SU-DHL-6 (cell line): ENCODE measurements around the gene DYSF.

ENCODE experiments used
- H2AFZ ChIP-seq: fragments of 200-600 bp; sonication (generic); 2 replicates; pipeline ENCODE4 v1.6.1; 2014; ENCODE audit warnings: low read depth, mild to moderate bottlenecking, moderate library complexity, mixed read lengths, antibody characterized with exemption, low read length; ENCODE audit not compliant: severe bottlenecking
- H3F3A ChIP-seq: fragments of 200-600 bp; shearing (Covaris generic); 2 replicates; pipeline ENCODE4 v1.6.0; 2016; ENCODE audit warnings: antibody characterized with exemption, mild to moderate bottlenecking; ENCODE audit not compliant: insufficient read depth
- H3K27ac ChIP-seq: fragments of 200-600 bp; sonication (generic); 2 replicates; pipeline ENCODE4 v1.5.1; 2016; ENCODE audit warnings: low read depth, mild to moderate bottlenecking, low read length, moderate library complexity, mixed read lengths
- H3K27me3 ChIP-seq: fragments of 200-600 bp; sonication (generic), shearing (Covaris generic); 2 replicates; pipeline ENCODE4 v1.6.0; 2014; ENCODE audit warnings: mild to moderate bottlenecking, low read length
- H3K36me3 ChIP-seq: fragments of 200-600 bp; sonication (generic); 2 replicates; pipeline ENCODE4 v1.6.1; 2014; ENCODE audit warnings: mild to moderate bottlenecking, low read length, mixed read lengths
- H3K4me2 ChIP-seq: fragments of 300-600, 200-600 bp; shearing (Covaris generic), sonication (generic); 2 replicates; pipeline ENCODE4 v1.6.0; 2014; ENCODE audit warnings: low read length, low read depth, mild to moderate bottlenecking; ENCODE audit not compliant: poor library complexity, severe bottlenecking
- H3K4me3 ChIP-seq: fragments of 200-600 bp; sonication (generic); 2 replicates; pipeline ENCODE4 v1.5.1; 2014; ENCODE audit warnings: antibody characterized with exemption, low read length, mild to moderate bottlenecking, mixed read lengths; ENCODE audit not compliant: insufficient read depth, poor library complexity, severe bottlenecking
- H3K79me2 ChIP-seq: fragments of 200-600 bp; sonication (generic); 2 replicates; pipeline ENCODE4 v1.6.1; 2014; ENCODE audit warnings: mild to moderate bottlenecking, low read length, moderate library complexity; ENCODE audit not compliant: insufficient read depth
- H3K9ac ChIP-seq: fragments of 200-600 bp; sonication (generic); 2 replicates; pipeline ENCODE4 v1.7.0; 2014; ENCODE audit warnings: mild to moderate bottlenecking, low read length
- H3K9me2 ChIP-seq: fragments of 200-600 bp; sonication (generic); replicated peaks from 2 replicates; pipeline ENCODE4 v1.6.1; 2014; ENCODE audit warnings: low read length; ENCODE audit not compliant: insufficient read depth
- H3K9me3 ChIP-seq: fragments of 200-600 bp; sonication (generic); 2 replicates; pipeline ENCODE4 v1.6.1; 2014; ENCODE audit warnings: low read length, mixed read lengths; ENCODE audit not compliant: insufficient read depth
- H4K20me1 ChIP-seq: fragments of 200-600 bp; sonication (generic); 2 replicates; pipeline ENCODE4 v1.6.1; 2014; ENCODE audit warnings: low read depth, mild to moderate bottlenecking, antibody characterized with exemption, low read length, moderate library complexity, mixed read lengths
- CTCF ChIP-seq: fragments of 200-600 bp; sonication (generic); IDR thresholded peaks from one replicate; pipeline ENCODE4 v1.5.1; 2017; ENCODE audit warnings: antibody characterized with exemption, mild to moderate bottlenecking, low read length, moderate library complexity; ENCODE audit not compliant: insufficient read depth, poor library complexity, severe bottlenecking
- EZH2phosphoT487 ChIP-seq: fragments of 200-600 bp; sonication (generic), shearing (Covaris generic); conservative IDR thresholded peaks from 2 replicates; pipeline ENCODE4 v1.6.1; 2018; ENCODE audit warnings: mild to moderate bottlenecking, antibody characterized with exemption, low read length, moderate library complexity, mixed read lengths

The DYSF gene

GRCh38 chr2:71609441-71609840, 156.1 kb downstream of the DYSF start:
- Histone ChIP-seq H2AFZ (no peak overlapping the region), H3K9me3 (no peaks in the 10 kb centered on the region), H3K9me2 (no peaks in the 10 kb centered on the region), H3F3A (no peaks in the 10 kb centered on the region), H3K27ac (no peak overlapping the region), H3K4me3 (no peak overlapping the region), H4K20me1 (no peaks in the 10 kb centered on the region), H3K4me2 (no peak overlapping the region), H3K27me3 (no peaks in the 10 kb centered on the region), H3K9ac (no peak overlapping the region), H3K36me3 (no peaks in the 10 kb centered on the region), H3K79me2 (no peaks in the 10 kb centered on the region)
- TF ChIP-seq CTCF (no peak), EZH2phosphoT487 (no peak)

- H3K9me2 ChIP-seq, result no peaks in the 10 kb centered on the region
- no peak overlapping the region for H3K4me3 ChIP-seq
- H2AFZ ChIP-seq, result no peak overlapping the region
- no peaks in the 10 kb centered on the region for H3K79me2 ChIP-seq
- H3F3A ChIP-seq, result no peaks in the 10 kb centered on the region
- H4K20me1 ChIP-seq, result no peaks in the 10 kb centered on the region
- H3K36me3 ChIP-seq, result no peaks in the 10 kb centered on the region
- H3K4me2 ChIP-seq, result no peak overlapping the region
- H3K27ac ChIP-seq, result no peak overlapping the region
- no peaks in the 10 kb centered on the region for H3K9me3 ChIP-seq
- TF ChIP-seq EZH2phosphoT487 (no peak), CTCF (no peak)
- no peaks in the 10 kb centered on the region for H3K27me3 ChIP-seq
- no peak overlapping the region for H3K9ac ChIP-seq
These were observed 156.6 kb downstream of the DYSF start for GRCh38 chr2:71609958-71610357.

GRCh38 chr2:71610671-71611070, 157.3 kb downstream of the DYSF start:
- Histone ChIP-seq H3K9ac (no peak overlapping the region), H3K9me2 (no peaks in the 10 kb centered on the region), H3K4me3 (no peak overlapping the region), H3K9me3 (no peaks in the 10 kb centered on the region), H3K27me3 (no peaks in the 10 kb centered on the region), H4K20me1 (no peaks in the 10 kb centered on the region), H3K36me3 (no peaks in the 10 kb centered on the region), H3F3A (no peaks in the 10 kb centered on the region), H3K4me2 (no peak overlapping the region), H3K27ac (no peak overlapping the region), H2AFZ (no peak overlapping the region), H3K79me2 (no peaks in the 10 kb centered on the region)
- TF ChIP-seq CTCF (no peak), EZH2phosphoT487 (no peak)

GRCh38 chr2:71611247-71611646, 157.9 kb downstream of the DYSF start:
- Histone ChIP-seq H3K9ac (no peak overlapping the region), H3K27me3 (no peaks in the 10 kb centered on the region), H3K9me3 (no peaks in the 10 kb centered on the region), H3K79me2 (no peaks in the 10 kb centered on the region), H3F3A (no peaks in the 10 kb centered on the region), H4K20me1 (no peaks in the 10 kb centered on the region), H3K9me2 (no peaks in the 10 kb centered on the region), H2AFZ (no peak overlapping the region), H3K4me2 (no peak overlapping the region), H3K36me3 (no peaks in the 10 kb centered on the region), H3K27ac (no peak overlapping the region), H3K4me3 (no peak overlapping the region)
- TF ChIP-seq CTCF, result no peak
